NCI-H748 (cell line): ENCODE data around the gene DRC1.
"Not testable (repeated sequence)": the region's sequence is repeated elsewhere in the genome, so short reads cannot be mapped to it uniquely, and the experiment has no call there.

ENCODE experiments used
- DNase-seq: peaks from one replicate; lab custom pipeline; 2025; ENCODE audit not compliant: unreplicated experiment; lab: John Stamatoyannopoulos, UW

DRC1 gene

DNA sequence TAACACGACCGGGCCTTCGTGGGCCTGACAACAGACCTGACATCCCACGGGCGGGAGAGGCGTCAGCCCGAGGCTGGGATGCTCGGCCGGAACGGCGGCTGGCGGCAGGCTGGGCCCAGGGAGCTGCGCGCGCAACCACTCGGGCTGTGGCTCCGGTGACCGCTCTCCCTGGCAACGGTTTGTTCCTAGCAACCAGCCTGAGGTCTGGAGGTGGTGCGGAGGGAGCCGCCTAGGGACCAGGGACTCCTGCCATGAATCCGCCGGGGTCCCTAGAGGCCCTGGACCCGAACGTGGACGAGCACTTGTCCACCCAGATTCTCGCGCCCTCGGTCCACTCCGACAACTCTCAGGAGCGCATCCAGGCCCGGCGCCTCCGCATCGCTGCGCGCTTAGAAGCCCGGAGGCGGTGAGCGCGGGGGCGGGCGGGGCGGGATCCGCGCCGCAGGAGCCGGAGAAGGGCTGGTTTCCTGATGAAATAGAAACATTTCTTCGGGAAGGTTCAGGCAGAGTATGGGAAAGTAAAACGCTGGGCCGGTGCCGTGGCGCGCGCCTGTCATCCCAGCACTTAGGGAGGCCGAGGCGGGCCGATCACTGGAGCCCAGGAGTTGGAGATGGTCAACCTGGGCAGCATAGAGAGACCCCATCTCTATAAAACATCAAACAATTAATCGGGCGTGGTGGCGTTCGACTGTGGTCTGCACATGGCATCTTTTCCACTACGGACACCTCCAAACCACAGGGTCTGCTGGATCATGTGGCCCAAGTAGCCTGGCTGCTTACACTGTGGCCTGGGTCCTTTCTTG is at the start of gene DRC1:
TSS of gene DRC1 (plus strand) at position 182 of the 803 bp plus-strand sequence. CDS start at position 252, 70 bp downstream.
- DNase-seq, result peak; percentile 92

DNA sequence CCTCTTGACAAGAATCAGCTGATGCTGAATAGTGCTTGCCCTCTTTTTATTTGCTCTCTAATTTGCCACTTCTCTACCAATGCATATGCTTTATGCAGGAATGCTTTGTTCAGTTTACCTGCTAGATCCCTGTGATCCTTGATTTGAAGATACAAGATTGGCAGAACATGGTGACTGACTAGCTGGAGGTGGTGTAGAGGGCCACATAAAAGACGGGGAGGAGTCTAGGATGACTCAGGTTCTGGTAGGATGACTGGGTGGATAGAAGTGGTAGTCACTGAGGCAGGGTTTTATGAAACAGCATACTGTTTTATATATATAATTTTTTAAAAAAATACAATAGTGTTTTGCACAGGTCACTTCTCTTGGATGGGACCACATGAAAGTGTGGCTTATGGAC is 48.8 kb upstream of the DRC1 start:
- DNase-seq, result no peak

DNA sequence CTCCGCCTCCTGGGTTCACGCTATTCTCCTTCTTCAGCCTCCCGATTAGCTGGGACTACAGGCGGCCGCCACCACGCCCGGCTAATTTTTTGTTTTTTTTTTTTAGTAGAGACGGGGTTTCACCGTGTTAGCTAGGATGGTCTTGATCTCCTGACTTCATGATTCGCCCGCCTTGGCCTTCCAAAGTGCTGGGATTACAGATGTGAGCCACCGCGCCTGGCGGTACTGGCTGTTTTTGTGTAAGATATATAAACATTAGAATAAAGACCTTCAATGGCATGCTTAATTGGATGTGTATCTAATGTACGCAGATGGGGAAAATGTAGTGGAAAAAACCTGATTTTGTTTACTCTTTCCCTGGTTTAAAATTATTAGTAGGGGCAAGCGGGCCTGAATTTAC is 47.3 kb upstream of the DRC1 start:
- DNase-seq, result not testable (repeated sequence)

DNA sequence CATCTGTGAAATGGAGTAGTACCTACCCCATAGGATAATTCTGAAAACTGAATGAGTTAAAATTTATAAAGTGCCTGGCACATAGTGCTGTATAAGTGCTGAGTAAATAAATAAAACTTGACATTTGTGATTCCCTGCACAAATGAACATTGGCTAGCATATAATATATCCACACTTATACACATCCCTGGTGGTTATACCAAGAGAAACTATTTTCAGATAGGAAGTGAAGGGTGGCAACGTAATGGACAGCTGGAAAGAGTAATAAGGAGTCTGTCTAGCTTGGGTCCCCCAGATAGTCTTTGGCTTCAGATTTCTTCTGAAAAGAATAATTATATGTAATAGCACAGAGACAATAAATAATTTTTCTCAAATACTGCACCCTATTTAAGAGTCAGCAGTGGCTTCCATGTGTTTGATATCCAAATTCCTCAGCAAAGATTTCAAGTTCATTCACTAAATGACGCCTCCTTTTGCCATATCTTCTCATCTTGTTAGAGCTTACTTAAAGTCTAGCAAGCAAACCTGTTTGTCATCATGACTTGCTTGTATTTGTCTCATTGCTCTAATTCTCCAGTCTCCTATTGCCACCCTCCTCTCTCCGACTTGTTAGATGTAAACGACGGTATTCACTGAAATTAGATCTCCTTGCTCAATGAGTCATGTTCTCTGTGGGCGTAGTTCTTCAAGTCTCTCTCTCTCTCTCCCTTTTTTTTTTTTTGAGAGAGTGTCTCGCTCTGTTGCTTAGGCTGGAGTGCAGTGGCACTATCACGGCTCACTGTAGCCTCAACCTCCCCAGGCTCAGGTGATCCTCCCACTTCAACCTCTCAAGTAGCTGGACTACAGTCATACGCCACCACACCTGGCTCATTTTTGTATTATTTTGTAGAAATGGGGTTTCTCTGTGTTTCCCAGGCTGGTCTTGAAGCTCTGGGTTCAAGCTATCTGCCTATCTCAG is 46.4 kb upstream of the DRC1 start:
- no peak for DNase-seq

- DNase-seq, result no peak
Observed at GRCh38 chr2:26356111-26356510, 45.6 kb upstream of the DRC1 start.

DNA sequence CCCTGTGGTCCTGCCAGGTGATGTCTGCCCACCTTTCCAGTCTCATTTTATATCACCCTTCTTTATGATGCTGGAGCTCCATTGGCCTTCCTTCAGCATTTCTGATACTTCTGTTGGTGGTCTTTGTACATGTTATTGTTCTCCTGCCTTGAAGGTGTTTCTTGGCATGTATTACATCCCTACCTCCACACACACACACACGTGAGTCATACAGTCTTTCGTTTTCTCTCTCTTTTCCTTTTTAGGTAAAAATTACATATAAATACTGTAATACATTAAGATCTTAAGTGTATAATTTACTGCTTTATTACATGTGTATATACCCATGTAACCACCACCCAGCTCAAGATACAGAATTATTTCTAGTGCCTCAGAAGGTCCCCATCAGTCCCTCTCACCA is 44.9 kb upstream of the DRC1 start:
- no peak for DNase-seq

GRCh38 chr2:26359886-26360473 is 41.7 kb upstream of the DRC1 start:
- no peak for DNase-seq

GRCh38 chr2:26363323-26363722 is 38.4 kb upstream of the DRC1 start:
- DNase-seq, result no peak

- no peak for DNase-seq
Observed at GRCh38 chr2:26363958-26364357, 37.8 kb upstream of the DRC1 start.

- no peak for DNase-seq
Observed at GRCh38 chr2:26364669-26365068, 37.1 kb upstream of the DRC1 start.

- no peak for DNase-seq
Observed at GRCh38 chr2:26366957-26367356, 34.8 kb upstream of the DRC1 start.

- not testable (repeated sequence) for DNase-seq
Observed at GRCh38 chr2:26369664-26370063, 32.1 kb upstream of the DRC1 start.

DNA sequence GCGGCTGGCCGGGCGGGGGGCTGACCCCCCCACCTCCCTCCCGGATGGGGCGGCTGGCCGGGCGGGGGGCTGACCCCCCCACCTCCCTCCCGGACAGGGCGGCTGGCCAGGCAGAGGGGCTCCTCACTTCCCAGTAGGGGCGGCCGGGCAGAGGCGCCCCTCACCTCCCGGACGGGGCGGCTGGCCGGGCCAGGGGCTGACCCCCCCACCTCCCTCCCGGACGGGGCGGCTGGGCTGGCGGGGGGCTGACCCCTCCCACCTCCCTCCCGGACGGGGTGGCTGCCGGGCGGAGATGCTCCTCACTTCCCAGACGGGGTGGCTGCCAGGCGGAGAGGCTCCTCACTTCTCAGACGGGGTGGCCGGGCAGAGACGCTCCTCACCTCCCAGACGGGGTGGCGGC is 30.8 kb upstream of the DRC1 start:
- DNase-seq, result not testable (repeated sequence)

- DNase-seq, result no peak
Observed at GRCh38 chr2:26376799-26377198, 24.9 kb upstream of the DRC1 start.

- DNase-seq, result no peak
Observed at GRCh38 chr2:26380281-26380680, 21.4 kb upstream of the DRC1 start.

DNA sequence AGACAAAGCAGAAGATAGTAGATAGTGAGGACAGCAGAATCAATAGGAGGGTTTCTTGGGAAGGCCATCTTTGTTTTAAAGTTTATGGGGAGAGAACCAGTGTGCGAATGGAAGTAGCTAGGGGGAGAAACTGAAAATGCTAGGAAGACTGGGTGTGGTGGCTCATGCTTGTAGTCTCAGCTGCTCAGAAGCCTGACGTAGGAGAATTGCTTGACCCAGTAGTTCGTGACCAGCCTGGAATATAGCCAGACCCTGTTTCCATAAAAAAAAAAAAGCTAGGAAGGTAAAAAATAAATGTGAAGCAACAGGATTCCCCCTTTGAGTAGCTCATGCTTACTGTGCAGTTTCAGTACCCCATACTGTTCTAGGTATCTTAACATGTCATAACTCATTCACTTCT is 19.2 kb upstream of the DRC1 start:
- DNase-seq, result no peak

DNA sequence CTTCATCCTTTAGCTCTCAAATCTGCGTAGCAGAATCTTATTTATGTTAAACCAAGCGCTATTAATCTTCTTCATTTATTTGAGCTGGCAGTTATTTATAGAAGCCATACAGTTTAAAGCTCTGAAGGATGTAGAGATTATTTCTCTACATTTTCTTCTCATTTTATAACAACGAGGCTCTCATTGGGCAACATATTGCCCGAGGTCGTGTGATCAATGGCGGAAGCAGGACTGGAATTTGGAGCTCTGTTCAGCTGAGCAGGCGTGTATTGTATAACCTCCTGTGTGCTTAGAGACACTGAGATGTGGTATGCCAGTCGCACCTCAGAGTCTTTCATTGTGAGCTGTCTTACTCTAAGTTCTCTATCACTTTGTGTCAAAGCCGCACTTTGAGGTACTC is 17.5 kb upstream of the DRC1 start:
- DNase-seq, result no peak

DNA sequence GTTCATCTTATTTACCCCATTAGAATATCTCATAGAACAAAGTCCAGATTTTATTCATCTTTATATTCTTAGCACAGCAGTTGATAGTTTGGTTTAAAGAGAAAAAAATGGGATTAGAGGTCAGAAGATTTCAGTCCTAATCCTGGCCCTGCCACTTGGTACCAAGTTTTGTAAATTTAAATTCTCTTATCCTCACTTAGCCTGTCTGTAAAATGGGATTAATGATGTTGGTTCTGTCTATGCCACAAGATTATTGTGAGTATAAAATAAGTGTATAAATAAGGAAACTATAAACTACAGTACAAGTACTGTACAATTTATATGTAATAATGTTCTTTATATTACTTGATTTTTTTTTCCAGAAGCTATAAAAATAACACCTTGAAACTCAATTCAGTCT is 17.1 kb upstream of the DRC1 start:
- no peak for DNase-seq

GRCh38 chr2:26387189-26387588 is 14.5 kb upstream of the DRC1 start:
- no peak for DNase-seq

GRCh38 chr2:26394694-26395093 is 7.0 kb upstream of the DRC1 start:
- DNase-seq, result no peak

- no peak for DNase-seq
Observed at GRCh38 chr2:26395394-26395793, 6.3 kb upstream of the DRC1 start.
